Mesothelial cell of epicardium (in vitro differentiated cells): ENCODE measurements around the gene P4HA3. TPM values are rescaled to one million over a fixed set of nuclear protein-coding genes. Genes with fewer than 3 reads are reported as not detected.

Experiments used
- DNase-seq, 2 experiments: peaks; one replicate each; pipeline ENCODE4 v3.0.0; 2021; ENCODE audit warnings: low spot score in 2 of 2; ENCODE audit not compliant: unreplicated experiment in 2 of 2
- H3K27ac Mint-ChIP-seq: 2 replicates; pipeline ENCODE4 v1.8.0; 2021; ENCODE audit warnings: mixed read lengths
- H3K27me3 Mint-ChIP-seq: 2 replicates; pipeline ENCODE4 v1.8.0; 2021; ENCODE audit warnings: low read depth, mixed read lengths
- H3K36me3 Mint-ChIP-seq: 2 replicates; pipeline ENCODE4 v1.8.0; 2021; ENCODE audit warnings: mixed read lengths
- H3K4me1 Mint-ChIP-seq: 2 replicates; pipeline ENCODE4 v1.8.0; 2021; ENCODE audit warnings: mixed read lengths
- H3K4me3 Mint-ChIP-seq: 2 replicates; pipeline ENCODE4 v1.8.0; 2021; ENCODE audit warnings: mild to moderate bottlenecking, moderate library complexity, mixed read lengths
- H3K9me3 Mint-ChIP-seq: 2 replicates; pipeline ENCODE4 v1.8.0; 2021; ENCODE audit warnings: mixed read lengths
- CTCF ChIP-seq: fragments of 200-600 bp; sonication (generic); IDR thresholded peaks from one replicate; pipeline ENCODE4 v1.5.0; 2021; ENCODE audit warnings: antibody characterized with exemption; ENCODE audit not compliant: unreplicated experiment
- total RNA-seq: library from RNA; stranded (reverse); gene quantifications from 3 replicates; pipeline ENCODE4 v1.2.1, GENCODE V29; 2021

The P4HA3 gene
- total RNA-seq, 1 donor from 2014 or later = 1.7 TPM

- peaks cover 14% of the 10 kb centered on the region for H3K9me3 Mint-ChIP-seq
- H3K4me3 Mint-ChIP-seq = no peak overlapping the region
- no peak for TF ChIP-seq CTCF
- peaks cover 3% of the 10 kb centered on the region for H3K27me3 Mint-ChIP-seq
- H3K36me3 Mint-ChIP-seq = peaks cover 4% of the 10 kb centered on the region
- peaks cover 12% of the 10 kb centered on the region for H3K4me1 Mint-ChIP-seq
- DNase-seq = no peak
- no peak overlapping the region for H3K27ac Mint-ChIP-seq
Measured at GRCh38 chr11:74321487-74322188, 10.2 kb upstream of the P4HA3 start.

- peaks cover 4% of the 10 kb centered on the region for H3K36me3 Mint-ChIP-seq
- H3K27ac Mint-ChIP-seq = no peak overlapping the region
- no peak overlapping the region for H3K4me3 Mint-ChIP-seq
- no peak for DNase-seq
- H3K27me3 Mint-ChIP-seq = peaks cover 3% of the 10 kb centered on the region
- peaks cover 5% of the 10 kb centered on the region for H3K4me1 Mint-ChIP-seq
- no peak for TF ChIP-seq CTCF
- peaks cover 19% of the 10 kb centered on the region for H3K9me3 Mint-ChIP-seq
Measured at GRCh38 chr11:74320538-74320937, 9.1 kb upstream of the P4HA3 start.

- TF ChIP-seq CTCF = no peak
- DNase-seq = no peak
- H3K27me3 Mint-ChIP-seq = peaks cover 3% of the 10 kb centered on the region
- H3K36me3 Mint-ChIP-seq = peaks cover 4% of the 10 kb centered on the region
- H3K4me1 Mint-ChIP-seq = peaks cover 3% of the 10 kb centered on the region
- H3K4me3 Mint-ChIP-seq = no peak overlapping the region
- H3K9me3 Mint-ChIP-seq = peaks cover 23% of the 10 kb centered on the region
- no peak overlapping the region for H3K27ac Mint-ChIP-seq
Measured at GRCh38 chr11:74319139-74319816, 7.8 kb upstream of the P4HA3 start.

DNA sequence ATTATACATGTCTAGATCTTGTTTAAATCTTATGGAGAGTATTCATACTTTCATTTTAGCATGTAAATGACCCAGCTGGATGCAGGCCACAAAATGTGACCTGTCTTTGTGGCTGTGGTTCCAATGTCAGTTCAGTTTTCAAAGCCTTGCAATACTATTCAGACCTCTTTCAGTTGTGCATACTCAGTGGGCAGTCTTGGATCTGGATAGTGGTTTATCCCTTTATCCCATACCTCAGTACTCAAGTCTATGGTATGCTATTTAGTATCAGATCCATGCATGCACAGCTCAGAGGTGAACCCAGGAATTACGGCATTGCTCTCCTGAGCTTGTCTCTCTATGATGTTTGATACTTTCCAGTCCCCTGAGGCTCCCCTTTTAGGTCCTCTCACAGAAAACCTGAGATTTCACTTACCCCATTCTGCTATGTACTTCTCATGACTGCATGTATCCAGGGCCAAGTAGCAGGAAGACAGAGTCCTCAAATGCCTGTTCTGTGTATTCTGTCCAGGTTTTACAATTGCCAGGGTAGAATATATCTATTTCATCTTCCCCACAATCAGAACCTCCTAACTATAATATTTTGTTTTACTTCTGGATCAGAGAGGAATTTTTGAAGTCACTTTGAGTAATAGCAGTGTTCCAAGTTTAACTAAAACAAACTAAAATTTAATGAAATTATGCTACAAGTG, 6.9 kb upstream of the P4HA3 start:
- H3K27me3 Mint-ChIP-seq = peaks cover 11% of the 10 kb centered on the region
- no peak for TF ChIP-seq CTCF
- peaks cover 4% of the 10 kb centered on the region for H3K36me3 Mint-ChIP-seq
- H3K27ac Mint-ChIP-seq = no peak overlapping the region
- peaks cover 3% of the 10 kb centered on the region for H3K4me1 Mint-ChIP-seq
- no peak overlapping the region for H3K4me3 Mint-ChIP-seq
- no peak for DNase-seq
- peaks cover 23% of the 10 kb centered on the region for H3K9me3 Mint-ChIP-seq

DNA sequence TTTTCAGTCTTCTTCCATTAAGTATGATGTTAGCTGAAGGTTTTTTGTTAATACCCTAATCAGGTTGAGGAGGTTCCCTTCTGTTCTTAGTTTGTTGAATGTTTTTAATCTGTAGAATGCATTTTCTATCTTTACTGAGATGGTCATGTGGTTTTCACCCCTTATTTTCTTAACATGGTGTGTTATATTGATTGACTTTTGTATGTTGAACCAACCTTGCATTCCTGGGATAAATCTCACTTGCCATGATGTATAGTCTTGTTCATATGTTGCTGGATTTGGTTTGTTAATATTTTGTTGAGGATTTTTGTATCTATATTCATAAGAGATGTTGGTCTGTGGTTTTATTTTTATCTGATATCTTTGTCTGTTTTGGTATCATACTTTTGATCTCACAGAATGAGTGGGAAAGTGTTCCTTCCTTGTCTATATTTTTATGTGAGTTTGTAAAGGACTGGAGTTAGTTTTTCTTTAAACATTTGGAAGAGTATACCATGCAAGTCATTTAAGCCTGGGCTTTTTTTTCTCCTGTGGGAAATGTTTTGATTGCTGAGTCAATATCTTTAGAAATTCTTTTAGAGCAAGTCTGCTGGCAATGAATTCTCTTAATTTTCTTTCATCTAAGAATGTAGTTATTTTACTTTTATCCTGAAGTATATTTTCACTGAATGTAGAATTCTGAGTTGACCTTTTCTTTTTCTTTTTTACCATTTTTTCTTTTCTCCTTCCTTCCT, 5.5 kb upstream of the P4HA3 start:
- peaks cover 4% of the 10 kb centered on the region for H3K36me3 Mint-ChIP-seq
- peaks cover 3% of the 10 kb centered on the region for H3K4me1 Mint-ChIP-seq
- H3K27me3 Mint-ChIP-seq = peaks cover 17% of the 10 kb centered on the region
- peaks cover 23% of the 10 kb centered on the region for H3K9me3 Mint-ChIP-seq
- no peak overlapping the region for H3K27ac Mint-ChIP-seq
- no peak overlapping the region for H3K4me3 Mint-ChIP-seq
- TF ChIP-seq CTCF = no peak
- no peak for DNase-seq
